Stimulated activated CD8-positive, alpha-beta memory T cell treated with anti-CD3 and anti-CD28 coated beads, Interleukin-4, amount 100 ng/mL, for 1 hour (primary cell): ENCODE data around the gene ZNF451.
"Not testable (repeated sequence)": the region's sequence is repeated elsewhere in the genome, so short reads cannot be mapped to it uniquely, and the experiment has no call there.

Experiments used
- DNase-seq, 2 donors: peaks; one replicate each; pipeline ENCODE4 v3.0.0-alpha.2; 2020; ENCODE audit warnings: low read depth in 2 of 2, low spot score in 1 of 2

The ZNF451 gene

DNA sequence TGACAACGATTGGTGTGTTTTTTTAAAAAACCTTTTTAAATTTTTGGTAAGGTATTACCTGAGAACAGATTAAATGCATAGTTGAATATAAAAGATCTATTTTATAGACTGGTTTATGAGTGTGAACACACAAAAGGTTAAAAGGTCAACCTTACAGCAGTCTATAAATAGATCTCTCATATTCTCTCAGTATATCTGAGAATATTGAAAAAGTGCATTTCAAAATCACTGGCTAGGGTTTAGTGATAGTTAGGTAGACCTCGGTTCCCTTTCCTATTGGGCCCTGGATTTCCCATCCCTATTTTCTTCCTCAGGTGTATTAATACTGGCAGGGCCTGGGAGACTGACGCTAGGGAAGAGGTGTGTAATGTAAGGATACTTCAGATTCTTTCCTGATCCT lies 723 bp upstream of the ZNF451 start:
- no peak for DNase-seq

DNA sequence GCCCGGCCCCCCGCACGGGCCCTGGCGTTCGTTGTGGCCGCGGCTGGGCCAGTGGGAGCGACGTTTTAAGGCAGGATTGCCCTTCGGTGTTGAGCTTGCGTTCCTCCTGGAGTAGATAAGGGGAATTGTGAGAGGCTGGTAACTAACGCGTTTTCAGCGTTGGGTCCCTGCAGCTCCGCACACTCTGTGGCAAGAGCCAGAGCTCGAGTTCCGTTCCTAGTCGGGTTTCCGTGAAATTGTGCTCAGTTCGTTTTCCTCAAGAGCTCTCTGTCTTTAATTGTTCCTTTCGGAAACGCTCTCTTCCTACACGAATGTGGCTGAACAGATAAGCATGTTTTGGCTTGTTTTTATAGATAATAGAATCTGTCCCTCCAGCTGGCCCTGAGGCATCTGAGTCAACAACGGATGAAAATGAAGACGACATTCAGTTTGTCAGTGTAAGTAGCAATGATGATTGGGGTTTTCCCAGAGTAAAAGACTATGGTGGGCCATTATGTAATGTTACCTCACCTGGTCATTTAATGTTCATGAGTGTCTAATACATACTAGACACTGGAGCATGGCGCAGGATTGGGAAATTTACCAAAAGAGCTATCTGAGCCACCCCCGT lies 575 bp downstream of the ZNF451 start:
- DNase-seq = not testable (repeated sequence)

DNA sequence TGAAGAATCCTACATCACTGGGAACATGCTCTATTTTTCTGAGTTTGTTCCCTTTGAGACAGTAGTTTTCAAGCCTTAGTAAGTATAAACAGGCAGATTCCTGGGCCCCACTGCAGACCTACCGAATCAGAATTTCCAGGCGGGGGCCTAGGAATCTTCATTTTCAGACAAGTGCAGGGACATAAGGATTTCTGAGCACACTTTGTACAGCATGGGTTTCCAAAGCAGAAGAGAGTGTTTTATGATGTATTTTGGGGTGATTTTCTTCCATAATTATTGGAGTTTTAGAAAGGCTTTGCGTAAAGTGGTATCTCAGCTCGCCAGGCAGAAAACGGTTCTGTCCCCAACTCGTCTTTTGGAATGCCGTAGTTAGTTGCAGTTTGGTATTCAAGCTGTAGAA lies 1.4 kb downstream of the ZNF451 start:
- not testable (repeated sequence) for DNase-seq

DNA sequence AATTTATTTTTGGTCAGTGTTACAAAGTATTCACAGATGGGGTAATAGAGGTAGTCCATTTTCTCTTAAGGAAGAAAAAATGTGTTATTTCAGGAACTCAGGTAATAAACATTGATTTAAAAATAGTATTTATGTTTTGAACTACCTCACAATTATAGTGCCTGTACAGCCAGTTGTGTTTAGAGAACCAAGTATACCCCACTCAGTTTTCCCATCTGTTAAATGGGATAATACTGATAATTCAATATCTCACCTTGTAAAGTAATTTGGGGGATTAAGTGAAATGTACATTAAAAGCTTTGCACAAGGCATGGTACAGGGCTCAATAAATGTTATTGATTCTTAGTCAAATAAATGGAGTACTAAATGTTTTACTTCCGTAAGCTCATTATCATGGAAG lies 4.7 kb downstream of the ZNF451 start:
- no peak for DNase-seq

DNA sequence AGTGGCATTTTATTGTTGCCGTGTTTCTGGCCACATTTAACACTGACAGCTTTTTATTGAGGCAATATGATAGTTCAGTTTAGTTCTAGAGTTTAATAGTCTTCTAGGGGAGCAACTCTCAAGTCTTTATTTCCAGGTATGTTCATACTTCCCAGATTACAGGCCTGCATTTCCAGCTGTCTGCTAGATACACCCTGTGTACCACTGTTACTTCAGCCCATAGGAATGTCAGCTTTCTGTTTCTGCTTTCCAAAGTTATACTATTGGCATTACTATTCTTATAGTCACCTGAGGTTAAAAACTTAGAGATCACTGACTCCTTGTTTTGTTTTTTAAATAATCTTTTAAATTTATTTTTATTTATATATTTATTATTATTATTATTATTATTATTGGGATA lies 7.6 kb downstream of the ZNF451 start:
- no peak for DNase-seq

DNA sequence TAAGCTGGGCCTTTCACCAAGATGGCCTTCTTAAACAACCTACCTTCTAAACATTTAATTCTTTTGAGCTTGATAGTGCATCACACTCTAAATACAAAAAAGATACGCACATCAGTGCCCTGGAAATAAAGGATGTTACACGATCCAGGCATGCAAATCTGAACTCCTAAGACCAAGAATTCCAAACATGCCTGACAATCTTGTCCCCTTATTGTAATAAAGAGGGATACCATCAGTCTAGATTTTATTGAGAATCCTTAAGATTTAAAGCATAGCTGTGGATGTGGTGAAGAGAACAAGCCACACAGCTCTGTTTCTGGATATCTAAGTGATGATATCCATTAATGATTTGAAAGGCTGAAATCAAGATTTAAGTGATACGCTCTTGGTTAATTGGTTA lies 13.0 kb downstream of the ZNF451 start:
- no peak for DNase-seq

DNA sequence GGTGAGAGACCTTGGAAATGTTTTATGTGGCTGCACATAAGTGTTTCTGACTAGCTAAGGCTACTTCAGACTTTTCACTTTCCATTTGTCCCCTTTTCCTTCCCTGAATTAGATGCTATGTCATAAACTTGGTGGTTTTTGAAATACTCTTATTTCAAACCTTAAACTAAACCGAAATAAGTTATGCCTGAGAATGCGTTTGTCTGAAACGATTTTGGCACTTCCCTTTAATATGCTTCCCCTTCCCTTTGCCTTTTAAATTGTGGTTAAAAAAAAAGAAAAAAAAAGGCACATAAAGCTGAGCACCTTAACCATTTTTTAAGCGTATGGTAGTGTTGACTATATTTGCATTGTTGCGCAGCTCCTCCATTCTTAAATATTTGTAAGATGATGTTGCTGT lies 14.3 kb downstream of the ZNF451 start:
- no peak for DNase-seq

DNA sequence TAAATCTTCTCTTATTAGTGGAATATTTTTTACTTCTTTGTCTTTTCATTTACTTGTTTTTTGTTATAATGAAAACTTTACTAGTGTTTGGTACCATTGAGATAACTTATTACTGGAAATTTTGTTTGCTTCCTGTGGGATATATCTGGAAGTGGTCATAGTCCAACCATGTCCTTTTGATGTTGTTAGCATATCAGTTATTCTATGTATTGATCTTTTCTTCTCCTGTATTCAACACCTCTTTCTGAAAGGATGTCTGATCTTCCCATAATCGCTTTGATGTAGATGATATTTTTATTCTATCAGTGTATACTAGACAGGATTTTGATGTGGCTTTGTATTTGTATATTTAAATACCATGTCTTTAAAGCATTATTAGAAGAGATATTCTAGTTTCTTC lies 17.0 kb downstream of the ZNF451 start:
- no peak for DNase-seq

DNA sequence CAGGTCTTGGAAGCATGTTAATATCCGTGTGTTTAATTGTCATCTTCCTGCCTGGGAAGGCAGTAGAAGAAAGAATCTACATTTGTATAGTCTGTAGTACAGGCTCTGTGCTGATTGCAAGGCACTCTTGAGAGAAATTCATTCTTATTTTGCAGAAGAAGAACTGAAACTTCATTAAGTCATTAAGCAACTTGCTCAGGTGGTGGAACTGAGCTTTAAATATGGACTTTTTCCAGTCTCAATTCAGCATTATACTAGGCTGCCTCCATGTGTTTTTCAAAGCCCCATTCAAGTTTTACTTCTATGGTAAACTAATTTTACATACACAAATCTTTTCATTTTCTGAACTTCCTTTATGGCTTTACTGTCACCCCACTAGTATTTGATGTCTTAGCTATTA lies 18.7 kb downstream of the ZNF451 start:
- no peak for DNase-seq

DNA sequence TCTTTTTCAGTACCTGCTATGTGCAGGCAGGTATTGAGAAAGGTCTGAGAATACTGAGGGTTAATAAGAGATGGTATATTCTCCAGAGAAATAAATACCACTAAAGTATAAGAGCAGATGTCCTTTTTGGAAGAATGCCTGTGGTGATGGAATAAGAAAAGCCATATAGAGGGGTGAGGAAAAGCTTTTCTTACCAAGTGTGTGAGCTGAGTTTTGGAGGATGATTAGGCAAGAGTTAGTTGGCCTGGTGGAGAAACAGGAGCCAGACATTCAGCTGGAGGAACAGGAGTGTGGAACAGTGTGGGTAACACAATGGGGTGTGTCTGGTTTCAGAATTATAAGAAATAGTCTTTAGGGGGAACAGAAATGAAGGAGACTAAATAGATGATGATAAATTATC lies 19.9 kb downstream of the ZNF451 start:
- DNase-seq = no peak

DNA sequence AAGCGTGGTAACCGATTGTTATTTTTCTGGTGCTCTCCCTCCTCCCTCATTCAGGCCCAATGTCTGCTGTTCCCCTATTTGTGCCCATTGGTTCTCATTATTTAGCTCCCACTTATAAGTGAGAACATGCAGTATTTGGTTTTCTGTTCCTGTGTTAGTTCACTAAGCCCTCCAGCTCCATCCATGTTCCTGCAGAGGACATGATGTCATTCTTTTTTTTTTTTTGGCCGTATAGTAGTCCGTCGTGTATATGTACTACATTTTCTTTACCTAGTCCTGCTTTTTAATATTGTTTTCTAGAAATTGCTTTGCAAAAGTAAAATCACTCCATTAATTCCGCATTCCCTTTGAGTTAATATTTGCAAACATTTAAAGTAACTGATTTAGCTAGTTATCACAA lies 23.1 kb downstream of the ZNF451 start:
- DNase-seq = no peak

DNA sequence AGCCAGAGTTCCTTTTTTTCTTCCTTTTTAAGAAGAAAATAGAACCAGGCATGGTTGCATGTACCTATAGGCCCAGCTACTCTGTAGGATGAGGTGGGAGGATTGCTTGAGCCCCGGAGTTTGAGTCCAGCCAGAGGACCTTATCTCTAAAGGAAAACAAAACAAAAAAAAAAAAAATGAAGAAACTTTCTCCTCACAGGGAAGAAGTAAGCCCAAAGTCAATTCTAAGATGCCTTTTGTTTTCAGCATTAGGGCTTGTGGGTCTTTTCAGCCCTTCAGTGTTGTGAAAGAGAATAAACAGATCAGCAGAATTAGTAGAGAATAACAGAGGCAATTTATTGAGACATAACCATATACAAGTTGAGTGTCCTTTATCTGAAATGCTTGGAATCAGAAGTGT lies 26.8 kb downstream of the ZNF451 start:
- DNase-seq = no peak

DNA sequence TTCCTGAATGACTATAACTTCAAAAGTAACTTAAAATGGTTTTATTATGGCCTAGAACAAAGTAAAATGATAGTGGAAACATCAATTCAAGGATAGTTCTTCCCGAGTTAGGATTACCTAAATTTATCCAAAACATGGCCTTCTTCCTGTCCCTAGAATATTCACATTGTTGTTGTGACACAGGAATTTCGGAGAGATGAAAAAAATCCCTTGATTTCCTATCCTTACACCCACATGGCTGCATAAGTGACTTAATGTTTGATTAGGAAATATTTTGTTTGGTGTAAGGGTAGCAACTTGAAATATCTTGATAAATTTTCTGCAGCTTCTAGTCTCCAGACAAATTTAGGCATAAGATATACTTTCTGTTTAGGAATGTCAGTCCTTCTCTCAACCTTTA lies 27.8 kb downstream of the ZNF451 start:
- DNase-seq = no peak

DNA sequence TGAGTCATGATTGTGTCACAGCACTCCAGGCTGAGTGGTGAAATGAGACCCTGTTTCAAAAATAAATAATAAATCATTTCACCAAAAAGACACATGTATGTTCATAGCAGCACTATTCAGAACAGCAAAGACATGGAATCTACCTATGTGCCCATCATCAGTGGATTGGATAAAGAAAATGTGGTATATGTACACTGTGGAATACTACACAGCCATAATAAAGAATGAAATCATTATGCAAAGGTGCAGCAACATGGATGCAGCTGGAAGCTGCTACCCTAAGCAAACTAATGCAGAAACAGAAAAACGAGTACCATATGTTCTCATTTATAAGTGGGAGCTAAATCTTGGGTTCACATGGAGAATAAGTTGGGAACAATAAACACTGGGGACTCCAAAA lies 33.1 kb downstream of the ZNF451 start:
- DNase-seq = no peak

DNA sequence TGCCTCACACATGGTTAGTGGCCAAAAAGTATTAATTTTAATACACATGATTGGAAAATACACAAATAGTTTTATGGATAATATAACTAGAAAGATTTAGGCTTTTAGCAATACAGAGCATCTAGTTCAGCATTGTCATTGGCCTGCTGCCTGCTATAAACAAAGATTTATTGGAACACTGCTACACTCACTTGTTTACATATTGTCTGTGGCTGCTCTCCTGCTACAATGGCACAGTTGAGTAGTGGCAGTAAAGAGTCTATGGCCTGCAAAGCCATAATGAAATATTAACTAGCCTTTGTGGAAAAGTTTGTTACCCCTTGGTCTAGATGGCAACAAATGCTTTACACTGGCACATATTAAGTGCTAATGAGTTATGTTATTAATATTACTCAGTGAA lies 37.8 kb downstream of the ZNF451 start:
- no peak for DNase-seq

DNA sequence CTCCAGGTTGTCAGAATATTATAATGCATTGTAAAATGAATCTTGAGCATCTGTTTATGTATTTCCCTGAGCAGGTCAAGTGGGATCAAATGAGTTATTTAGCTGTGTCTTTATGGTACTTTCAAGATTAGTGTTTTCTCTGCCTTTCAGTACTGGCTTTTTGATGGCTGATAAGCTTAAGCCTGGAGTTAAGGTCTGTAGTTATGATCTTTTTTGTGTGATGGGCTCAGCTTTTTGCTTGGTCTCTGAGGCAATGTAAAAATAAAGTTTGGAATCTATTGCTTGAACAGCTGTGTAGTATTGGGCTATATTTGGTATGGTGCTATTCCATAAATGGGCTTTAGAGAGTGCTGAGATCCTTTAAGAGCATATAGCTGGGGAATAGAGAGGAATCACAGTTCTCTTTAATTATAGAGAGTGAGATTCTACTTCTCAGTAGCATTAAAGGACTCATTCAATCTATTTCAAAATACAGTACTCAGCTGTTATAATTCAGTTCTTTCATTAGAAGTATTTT lies 40.7 kb downstream of the ZNF451 start:
- no peak for DNase-seq

DNA sequence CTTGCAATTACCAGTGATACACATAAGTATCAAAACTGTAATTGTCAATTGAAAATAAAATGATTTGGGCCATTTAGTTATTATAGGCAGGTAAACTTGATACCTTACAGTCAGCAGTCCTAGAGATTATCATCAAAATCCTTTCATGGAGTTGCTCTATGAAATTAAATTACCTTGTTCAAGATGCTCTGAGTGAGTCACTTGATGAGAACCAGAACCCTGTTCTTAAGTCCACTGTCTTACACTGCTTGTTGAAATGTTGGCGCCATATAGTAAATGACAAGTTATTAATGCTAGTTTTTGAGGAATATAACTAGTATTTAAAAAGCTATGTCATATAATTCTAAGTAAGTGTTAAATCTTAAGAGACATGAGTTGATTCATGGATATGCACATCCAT lies 45.0 kb downstream of the ZNF451 start:
- no peak for DNase-seq

DNA sequence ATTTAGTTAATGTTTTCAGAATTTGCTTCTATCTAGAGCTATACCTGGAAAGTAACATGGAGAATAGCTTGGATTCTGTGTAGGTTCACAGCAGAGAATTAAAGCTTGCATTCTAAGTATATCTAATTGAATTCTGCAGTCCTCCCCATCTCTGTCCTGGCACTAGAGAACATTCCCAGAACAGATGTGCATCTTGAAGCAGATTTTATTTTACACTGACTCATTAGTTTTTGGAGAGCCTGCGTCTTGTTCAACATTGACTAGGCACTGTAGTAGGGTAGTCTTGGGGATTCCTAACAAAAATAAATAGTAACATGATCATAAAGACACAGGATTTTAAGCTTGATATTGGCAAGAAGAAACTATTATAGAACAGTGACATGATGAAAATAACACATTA lies 45.9 kb downstream of the ZNF451 start:
- no peak for DNase-seq

DNA sequence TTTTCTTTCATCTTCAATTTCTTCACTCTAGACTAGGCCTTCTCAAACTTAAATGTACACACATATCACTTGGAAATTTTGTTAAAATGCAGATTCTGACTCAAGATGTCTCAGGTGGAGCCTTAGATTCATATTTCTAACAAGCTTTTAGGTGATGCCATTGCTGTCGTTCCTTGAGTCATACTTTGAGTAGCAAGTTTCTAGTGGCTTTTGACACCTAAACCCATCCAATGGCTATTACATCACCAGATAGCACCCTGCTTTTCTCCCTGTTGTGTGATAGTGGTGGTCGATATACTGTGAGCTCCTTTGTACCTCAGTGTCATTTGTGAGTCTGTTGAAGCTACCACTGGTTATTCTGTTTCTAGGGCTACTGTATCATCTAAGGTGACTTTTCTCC lies 47.4 kb downstream of the ZNF451 start:
- DNase-seq = no peak

DNA sequence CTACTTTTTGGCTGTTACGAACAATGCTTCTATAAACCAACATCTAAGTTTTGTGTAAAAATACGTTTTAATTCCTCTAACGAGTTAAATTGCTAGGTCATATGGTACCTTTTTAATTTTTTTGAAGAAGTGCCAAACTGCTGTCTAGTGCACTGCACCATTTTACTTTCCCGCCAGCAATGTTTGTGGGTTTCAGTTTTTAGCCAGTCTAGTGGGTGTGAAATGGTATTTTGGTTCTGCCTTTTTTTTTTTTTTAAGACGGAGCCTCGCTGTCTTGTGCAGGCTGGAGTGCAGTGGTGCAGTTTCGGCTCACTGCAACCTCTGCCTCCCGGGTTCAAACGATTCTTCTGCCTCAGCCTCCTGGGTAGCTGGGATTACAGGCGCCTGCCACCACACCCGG lies 48.0 kb downstream of the ZNF451 start:
- DNase-seq = no peak

DNA sequence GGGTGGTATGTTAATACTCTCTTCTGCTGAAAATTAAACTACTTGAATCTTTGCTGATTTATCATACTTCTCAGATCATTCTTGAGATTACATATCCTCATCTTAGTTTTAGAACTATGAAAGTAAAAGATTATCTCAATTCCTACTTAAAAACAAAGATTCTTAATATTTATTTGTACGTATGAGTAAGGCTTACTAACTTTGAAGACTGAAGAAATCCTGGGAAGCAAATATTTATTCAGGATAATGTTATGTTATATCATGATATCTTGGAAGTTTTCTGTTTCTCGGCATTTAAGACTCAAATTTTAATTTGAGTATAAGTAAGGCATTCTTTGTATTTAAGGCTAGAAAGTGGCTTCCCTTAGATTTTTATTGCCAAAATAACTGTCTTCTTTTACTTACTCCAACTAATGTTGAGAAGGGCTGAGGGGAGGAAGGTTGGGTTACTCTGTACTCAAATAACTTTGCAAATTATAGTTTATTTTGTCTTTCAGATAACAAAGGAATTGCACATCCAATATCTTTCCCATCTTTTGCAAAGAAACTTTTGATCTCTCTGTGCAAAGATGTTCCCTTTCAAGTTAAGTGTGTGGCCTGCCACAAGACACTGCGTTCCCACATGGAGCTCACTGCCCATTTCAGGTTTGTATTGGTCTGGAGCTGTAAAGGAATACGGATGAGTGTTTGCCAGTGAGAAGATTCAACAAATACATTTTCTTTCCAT lies 51.6 kb downstream of the ZNF451 start:
- no peak for DNase-seq

DNA sequence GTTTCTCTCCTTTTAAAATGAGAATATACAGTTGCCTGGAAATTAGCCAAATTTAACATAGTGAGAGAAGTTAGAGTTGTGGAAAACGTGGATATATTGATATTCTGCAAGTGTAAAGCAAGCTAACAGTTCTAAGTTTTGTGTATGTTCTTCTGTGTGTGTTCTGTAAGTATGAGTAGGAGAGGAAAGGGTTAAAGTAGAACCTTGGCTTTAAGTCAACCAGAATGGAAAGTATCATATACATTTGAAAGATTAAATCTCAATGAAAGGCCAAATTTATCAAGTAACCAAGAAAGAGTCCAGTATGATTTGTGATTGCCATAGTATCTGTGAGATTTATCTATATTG lies 52.2 kb downstream of the ZNF451 start:
- DNase-seq = no peak

DNA sequence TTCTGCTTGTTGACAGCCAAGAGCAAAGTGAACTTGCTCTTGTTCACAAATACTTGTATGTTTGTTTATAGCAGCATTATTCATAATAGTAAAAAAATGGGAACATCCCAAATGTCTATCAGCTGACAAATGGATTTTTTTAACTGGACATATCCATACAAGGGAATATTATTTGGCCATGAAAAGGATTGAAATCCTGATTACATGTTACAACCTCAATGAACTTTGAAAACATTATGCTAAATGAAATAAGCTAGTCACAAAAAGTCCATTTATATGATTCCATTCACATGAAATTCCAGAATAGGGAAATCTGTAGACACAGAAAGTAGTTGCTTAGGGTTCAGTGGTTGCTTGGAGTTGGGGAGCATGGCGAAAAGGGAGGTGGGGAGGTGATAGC lies 53.7 kb downstream of the ZNF451 start:
- DNase-seq = no peak
